Skin of body (tissue), 2 donors: ENCODE data around the gene PDZD2. TPM values are rescaled to one million over a fixed set of nuclear protein-coding genes. Genes with fewer than 3 reads are reported as not detected.
"Not testable (repeated sequence)": the region's sequence is repeated elsewhere in the genome, so short reads cannot be mapped to it uniquely, and the experiment has no call there.

ENCODE experiments used
- DNase-seq: peaks from one replicate; lab custom pipeline; 2025; lab: John Stamatoyannopoulos, UW
- total RNA-seq: library from RNA; depleted of rRNA; stranded (reverse); fragments of >200 nt; gene quantifications from one replicate; pipeline ENCODE4 v1.2.3, GENCODE V29; 2014

Gene PDZD2
- total RNA-seq, 1 donor from 2014 or later: 34.9 TPM

GRCh38 chr5:32001707-32002106, 362.8 kb downstream of the PDZD2 start:
- DNase-seq: no peak

- no peak for DNase-seq
These were observed 363.8 kb downstream of the PDZD2 start for GRCh38 chr5:32002755-32003154.

- DNase-seq: no peak
These were observed 365.1 kb downstream of the PDZD2 start for GRCh38 chr5:32003981-32004380.

- DNase-seq: no peak
These were observed 365.5 kb downstream of the PDZD2 start for GRCh38 chr5:32004404-32004803.

- no peak for DNase-seq
These were observed 369.8 kb downstream of the PDZD2 start for GRCh38 chr5:32008746-32009145.

- no peak for DNase-seq
These were observed 374.7 kb downstream of the PDZD2 start for GRCh38 chr5:32013658-32014057.

GRCh38 chr5:32014096-32014745, 375.3 kb downstream of the PDZD2 start:
- peak; percentile 16 for DNase-seq

GRCh38 chr5:32015262-32015661, 376.3 kb downstream of the PDZD2 start:
- DNase-seq: not testable (repeated sequence)

GRCh38 chr5:32017692-32018367, 378.9 kb downstream of the PDZD2 start:
- no peak for DNase-seq

GRCh38 chr5:32018476-32019436, 379.8 kb downstream of the PDZD2 start:
- DNase-seq: no peak

- DNase-seq: no peak
These were observed 381.3 kb downstream of the PDZD2 start for GRCh38 chr5:32020271-32020670.

- no peak for DNase-seq
These were observed 382.0 kb downstream of the PDZD2 start for GRCh38 chr5:32020946-32021345.

GRCh38 chr5:32021771-32022170, 382.8 kb downstream of the PDZD2 start:
- DNase-seq: no peak

- DNase-seq: no peak
These were observed 383.7 kb downstream of the PDZD2 start for GRCh38 chr5:32022638-32023037.

- DNase-seq: no peak
These were observed 384.9 kb downstream of the PDZD2 start for GRCh38 chr5:32023816-32024215.

GRCh38 chr5:32024751-32025150, 385.8 kb downstream of the PDZD2 start:
- no peak for DNase-seq

- no peak for DNase-seq
These were observed 388.3 kb downstream of the PDZD2 start for GRCh38 chr5:32027093-32027716.

- peak; percentile 96 for DNase-seq
These were observed 389.0 kb downstream of the PDZD2 start for GRCh38 chr5:32027717-32028458.

GRCh38 chr5:32029261-32029660, 390.3 kb downstream of the PDZD2 start:
- no peak for DNase-seq

- no peak for DNase-seq
These were observed 390.9 kb downstream of the PDZD2 start for GRCh38 chr5:32029781-32030180.

GRCh38 chr5:32030222-32030621, 391.3 kb downstream of the PDZD2 start:
- DNase-seq: no peak
